Mucosa of descending colon (tissue), 3 donors: ENCODE results near the gene SOX2. TPM values are rescaled to one million over a fixed set of nuclear protein-coding genes. Genes with fewer than 3 reads are reported as not detected.
A peak's percentile ranks its signal among the peaks of the same experiment; 100 is the strongest.

ENCODE experiments used
- ATAC-seq: fragments of 200-7000 bp; cut with Tn5 transposase; one replicate; pipeline ENCODE4 v1.9.1; 2020; ENCODE audit warnings: mild to moderate bottlenecking, moderate library complexity
- DNase-seq, 3 donors: peaks; one replicate each; pipeline ENCODE4 v3.0.0-alpha.2; 2020
- H3K36me3 ChIP-seq: fragments of 200-600 bp; one replicate; pipeline ENCODE4 v1.8.0; 2021; ENCODE audit warnings: low read depth, mild to moderate bottlenecking
- H3K4me1 ChIP-seq: fragments of 200-600 bp; one replicate; pipeline ENCODE4 v1.8.0; 2021; ENCODE audit warnings: low read depth, mild to moderate bottlenecking
- H3K4me3 ChIP-seq: fragments of 200-600 bp; one replicate; pipeline ENCODE4 v1.8.0; 2021; ENCODE audit warnings: mild to moderate bottlenecking
- H3K9me3 ChIP-seq: fragments of 200-600 bp; one replicate; pipeline ENCODE4 v1.8.0; 2021; ENCODE audit warnings: mild to moderate bottlenecking
- intact Hi-C, 2 donors: fragments of 100-400 bp; cut with DNase I in 1 of 2; cut with micrococcal nuclease in 1 of 2; formaldehyde crosslinking; loops; one replicate each; pipeline versions ENCODE4 v1.11.0 to v1.11.1; 2022; cut with DNase I, micrococcal nuclease
- total RNA-seq, 3 donors: library from RNA; stranded (reverse); fragmentation: NEBNext Ultra II Directional in 2 of 3; extraction: Animal tissue kit (Norgen Biotek cat#: 25700) in 2 of 3; gene quantifications; one replicate each; pipeline versions ENCODE4 v1.2.1 to v1.2.4, GENCODE V29; 2021 to 2023
- TF ChIP-seq, protein P1 (sequence below): fragments of 200-600 bp; IDR thresholded peaks from one replicate; pipeline ENCODE4 v1.8.0; 2022; ENCODE audit warnings: antibody characterized with exemption, mild to moderate bottlenecking
- donor health status: DM: no; HTN: no; CAD: no; lungs with moderate emphysema.
- donor health status: DM: no; HTN: no; CAD: no.
- donor health status: DM: no; HTN: yes; CAD: no.

Gene SOX2
- total RNA-seq, 3 donors from 2014 or later: 0.19 to 5.7 TPM; not detected in 1

DNA sequence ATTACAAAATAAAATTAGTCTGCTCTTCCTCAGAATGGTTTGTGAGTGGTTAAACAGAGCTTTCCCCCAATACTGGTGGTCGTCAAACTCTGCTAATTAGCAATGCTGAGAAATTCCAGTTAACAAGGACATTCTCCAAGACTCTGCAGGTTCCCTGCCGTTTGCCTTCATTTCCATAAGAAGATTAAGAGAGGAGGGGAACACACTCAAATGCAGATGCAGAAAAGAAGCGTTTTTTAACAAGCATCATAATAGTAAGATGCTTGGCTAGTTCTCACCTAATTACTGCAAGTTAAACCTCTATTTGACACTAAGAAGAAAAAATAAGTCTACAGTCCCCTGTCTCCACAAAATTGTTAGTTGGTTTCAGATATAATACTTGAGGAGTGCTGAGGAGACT, 3.7 kb upstream of the SOX2 start:
- no peaks in the 10 kb centered on the region for H3K36me3 ChIP-seq
- intact Hi-C loops: loop anchor here in 1 of 2 donors (5.0 kb wide), 2 partner anchors 909 to 979 kb away; no protein-coding TSS in a partner anchor
- DNase-seq (no peak), ATAC-seq (no peak)
- TF ChIP-seq, protein P1, sequence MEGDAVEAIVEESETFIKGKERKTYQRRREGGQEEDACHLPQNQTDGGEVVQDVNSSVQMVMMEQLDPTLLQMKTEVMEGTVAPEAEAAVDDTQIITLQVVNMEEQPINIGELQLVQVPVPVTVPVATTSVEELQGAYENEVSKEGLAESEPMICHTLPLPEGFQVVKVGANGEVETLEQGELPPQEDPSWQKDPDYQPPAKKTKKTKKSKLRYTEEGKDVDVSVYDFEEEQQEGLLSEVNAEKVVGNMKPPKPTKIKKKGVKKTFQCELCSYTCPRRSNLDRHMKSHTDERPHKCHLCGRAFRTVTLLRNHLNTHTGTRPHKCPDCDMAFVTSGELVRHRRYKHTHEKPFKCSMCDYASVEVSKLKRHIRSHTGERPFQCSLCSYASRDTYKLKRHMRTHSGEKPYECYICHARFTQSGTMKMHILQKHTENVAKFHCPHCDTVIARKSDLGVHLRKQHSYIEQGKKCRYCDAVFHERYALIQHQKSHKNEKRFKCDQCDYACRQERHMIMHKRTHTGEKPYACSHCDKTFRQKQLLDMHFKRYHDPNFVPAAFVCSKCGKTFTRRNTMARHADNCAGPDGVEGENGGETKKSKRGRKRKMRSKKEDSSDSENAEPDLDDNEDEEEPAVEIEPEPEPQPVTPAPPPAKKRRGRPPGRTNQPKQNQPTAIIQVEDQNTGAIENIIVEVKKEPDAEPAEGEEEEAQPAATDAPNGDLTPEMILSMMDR: no peak
- no peak overlapping the region for H3K4me3 ChIP-seq
- H3K4me1 ChIP-seq: peaks cover 16% of the 10 kb centered on the region
- H3K9me3 ChIP-seq: no peaks in the 10 kb centered on the region

DNA sequence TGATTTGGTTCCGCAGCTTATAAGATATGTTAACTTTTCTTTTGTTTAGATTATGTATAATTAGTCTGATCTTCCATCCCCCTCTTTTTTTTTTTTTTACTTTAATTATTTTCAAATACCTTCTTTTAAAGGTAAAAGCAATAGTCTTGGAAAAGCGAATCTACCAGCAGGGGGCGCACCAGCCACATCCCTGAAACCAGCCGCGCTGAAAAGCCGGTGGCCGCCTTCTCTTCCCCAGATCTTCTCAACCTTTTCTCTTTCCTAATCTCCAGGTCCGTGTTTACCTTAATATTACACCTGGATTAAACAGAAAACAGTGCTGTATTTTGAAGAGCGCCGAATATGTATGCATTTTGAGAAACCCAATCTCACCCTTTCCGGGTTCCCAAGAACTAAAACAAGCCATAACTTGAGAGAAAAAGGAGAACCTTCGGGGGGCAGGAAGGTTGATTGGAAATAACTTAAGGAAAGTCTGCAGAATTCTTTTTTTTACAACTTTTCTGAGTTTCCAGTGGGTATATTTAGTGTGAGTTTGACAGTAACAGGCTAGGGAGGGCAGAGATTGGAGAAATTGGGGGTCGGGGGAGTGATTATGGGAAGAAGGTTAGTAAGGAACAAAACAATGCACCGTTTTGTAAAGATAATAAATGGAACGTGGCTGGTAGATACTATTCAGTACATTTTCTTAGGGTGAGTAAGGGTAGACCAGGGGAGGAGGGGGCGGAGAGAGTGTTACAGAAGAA, 2.0 kb upstream of the SOX2 start:
- intact Hi-C loops: loop anchor here (5.0 to 10.0 kb wide), 4 partner anchors 545 to 978 kb away; no protein-coding TSS in a partner anchor
- H3K4me3 ChIP-seq: no peak overlapping the region

DNA sequence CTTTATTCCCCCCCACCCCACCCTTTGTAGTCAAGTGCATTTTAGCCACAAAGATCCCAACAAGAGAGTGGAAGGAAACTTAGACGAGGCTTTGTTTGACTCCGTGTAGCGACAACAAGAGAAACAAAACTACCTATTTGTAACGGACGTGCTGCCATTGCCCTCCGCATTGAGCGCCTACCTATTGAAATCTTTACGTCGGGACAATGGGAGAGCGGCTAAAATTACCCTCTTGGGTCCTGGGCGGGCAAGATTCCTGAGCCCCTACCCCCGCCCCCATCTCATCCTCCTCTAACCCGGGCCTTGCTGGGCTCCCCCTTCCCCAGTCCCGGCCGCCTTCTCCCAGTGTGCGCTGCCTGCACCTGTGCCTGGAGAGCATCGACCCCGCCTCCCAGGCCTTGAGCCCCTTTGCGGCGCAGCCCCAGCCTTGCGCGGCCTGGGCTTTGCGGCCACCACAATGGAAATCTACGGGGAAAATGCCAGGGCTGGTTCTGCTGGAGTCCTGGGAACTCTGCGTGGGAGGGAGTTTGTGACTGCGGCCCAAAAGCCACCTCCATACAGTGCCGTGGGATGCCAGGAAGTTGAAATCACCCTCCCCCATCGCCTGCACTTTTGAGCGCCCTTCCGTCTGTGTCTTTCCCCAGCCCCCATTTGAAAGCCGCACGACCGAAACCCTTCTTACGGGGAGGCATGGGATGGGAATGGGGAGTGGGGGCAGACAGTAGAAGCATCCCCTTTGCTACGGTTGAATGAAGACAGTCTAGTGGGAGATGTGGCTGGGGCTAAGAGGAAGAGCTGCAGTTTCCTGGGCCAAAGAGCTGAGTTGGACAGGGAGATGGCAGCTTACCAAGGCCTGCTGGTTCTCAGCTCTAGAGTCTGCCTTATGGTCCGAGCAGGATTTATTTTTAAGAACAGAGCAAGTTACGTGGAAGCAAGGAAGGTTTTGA, 1.1 kb upstream of the SOX2 start:
- Histone ChIP-seq H3K36me3 (no peaks in the 10 kb centered on the region), H3K4me3 (no peak overlapping the region), H3K9me3 (no peaks in the 10 kb centered on the region), H3K4me1 (peaks cover 13% of the 10 kb centered on the region)
- ATAC-seq: no peak
- intact Hi-C loops: loop anchor here (10.0 kb wide), 2 partner anchors 544 to 554 kb away; no protein-coding TSS in a partner anchor
- TF ChIP-seq, protein P1: no peak
- no peak for DNase-seq

More for the DNA sequence above, 2.0 kb upstream of the SOX2 start:
- peak; percentile 66 for ATAC-seq
- peaks cover 13% of the 10 kb centered on the region for H3K4me1 ChIP-seq
- no peaks in the 10 kb centered on the region for H3K36me3 ChIP-seq
- peak in 2 of 3 donors; percentile 78 to 92 for DNase-seq
- no peaks in the 10 kb centered on the region for H3K9me3 ChIP-seq
- TF ChIP-seq, protein P1: peak; percentile 56

DNA sequence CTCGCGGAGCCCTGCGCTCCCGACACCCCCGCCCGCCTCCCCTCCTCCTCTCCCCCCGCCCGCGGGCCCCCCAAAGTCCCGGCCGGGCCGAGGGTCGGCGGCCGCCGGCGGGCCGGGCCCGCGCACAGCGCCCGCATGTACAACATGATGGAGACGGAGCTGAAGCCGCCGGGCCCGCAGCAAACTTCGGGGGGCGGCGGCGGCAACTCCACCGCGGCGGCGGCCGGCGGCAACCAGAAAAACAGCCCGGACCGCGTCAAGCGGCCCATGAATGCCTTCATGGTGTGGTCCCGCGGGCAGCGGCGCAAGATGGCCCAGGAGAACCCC, 464 bp downstream of the SOX2 start:
- H3K9me3 ChIP-seq: no peaks in the 10 kb centered on the region
- ATAC-seq (peak; percentile 9), DNase-seq (no peak)
- H3K4me3 ChIP-seq: no peak overlapping the region
- TF ChIP-seq, protein P1: no peak
- intact Hi-C loops: loop anchor here (10.0 kb wide), 2 partner anchors 543 to 553 kb away; no protein-coding TSS in a partner anchor
- H3K36me3 ChIP-seq: no peaks in the 10 kb centered on the region
- H3K4me1 ChIP-seq: peaks cover 13% of the 10 kb centered on the region

DNA sequence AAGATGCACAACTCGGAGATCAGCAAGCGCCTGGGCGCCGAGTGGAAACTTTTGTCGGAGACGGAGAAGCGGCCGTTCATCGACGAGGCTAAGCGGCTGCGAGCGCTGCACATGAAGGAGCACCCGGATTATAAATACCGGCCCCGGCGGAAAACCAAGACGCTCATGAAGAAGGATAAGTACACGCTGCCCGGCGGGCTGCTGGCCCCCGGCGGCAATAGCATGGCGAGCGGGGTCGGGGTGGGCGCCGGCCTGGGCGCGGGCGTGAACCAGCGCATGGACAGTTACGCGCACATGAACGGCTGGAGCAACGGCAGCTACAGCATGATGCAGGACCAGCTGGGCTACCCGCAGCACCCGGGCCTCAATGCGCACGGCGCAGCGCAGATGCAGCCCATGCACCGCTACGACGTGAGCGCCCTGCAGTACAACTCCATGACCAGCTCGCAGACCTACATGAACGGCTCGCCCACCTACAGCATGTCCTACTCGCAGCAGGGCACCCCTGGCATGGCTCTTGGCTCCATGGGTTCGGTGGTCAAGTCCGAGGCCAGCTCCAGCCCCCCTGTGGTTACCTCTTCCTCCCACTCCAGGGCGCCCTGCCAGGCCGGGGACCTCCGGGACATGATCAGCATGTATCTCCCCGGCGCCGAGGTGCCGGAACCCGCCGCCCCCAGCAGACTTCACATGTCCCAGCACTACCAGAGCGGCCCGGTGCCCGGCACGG, 991 bp downstream of the SOX2 start:
- H3K36me3 ChIP-seq: no peaks in the 10 kb centered on the region
- TF ChIP-seq, protein P1: no peak
- H3K4me3 ChIP-seq: no peak overlapping the region
- peaks cover 13% of the 10 kb centered on the region for H3K4me1 ChIP-seq
- ATAC-seq (peak; percentile 57), DNase-seq (no peak)
- intact Hi-C loops: loop anchor here (10.0 kb wide), 2 partner anchors 542 to 552 kb away; no protein-coding TSS in a partner anchor
- H3K9me3 ChIP-seq: no peaks in the 10 kb centered on the region
